Ovary (tissue), 9 donors: Measurements from ENCODE around the gene MED23. TPM values are rescaled to one million over a fixed set of nuclear protein-coding genes. Genes with fewer than 3 reads are reported as not detected.

Experiments
- DNase-seq, 5 donors: peaks; one replicate each; pipeline ENCODE4 v3.0.0-alpha.2; 2019 to 2020
- H3K27ac ChIP-seq, 2 donors: fragments of 200-600 bp; one replicate each; pipeline versions ENCODE4 v1.5.1 to v1.8.0; 2019 to 2022
- H3K27me3 ChIP-seq: fragments of 200-600 bp; one replicate; pipeline ENCODE4 v1.8.0; 2022
- H3K36me3 ChIP-seq: fragments of 200-600 bp; sonication (generic); one replicate; pipeline ENCODE4 v1.5.1; 2019
- H3K4me1 ChIP-seq: one replicate; pipeline ENCODE4 v1.8.1; 2013; ENCODE audit warnings: mild to moderate bottlenecking, moderate library complexity; ENCODE audit not compliant: insufficient read depth
- H3K4me3 ChIP-seq: fragments of 200-600 bp; sonication (generic); one replicate; pipeline ENCODE4 v1.5.1; 2017
- H3K9me3 ChIP-seq, 2 donors: fragments of 200-600 bp in 1 of 2; sonication (generic) in 1 of 2; one replicate each; pipeline versions ENCODE4 v1.5.1 to v1.8.1; 2013 to 2019; ENCODE audit warnings: mild to moderate bottlenecking in 1 of 2, moderate library complexity in 1 of 2
- CTCF ChIP-seq, 3 donors: fragments of 450-650 bp in 2 of 3; fragments of 200-600 bp in 1 of 3; IDR thresholded peaks; one replicate each; pipeline versions ENCODE4 v1.5.1 to v1.8.0; 2016 to 2022; ENCODE audit warnings: antibody characterized with exemption in 3 of 3, mild to moderate bottlenecking in 1 of 3
- EP300 ChIP-seq: sonication (generic); formaldehyde crosslinking; IDR thresholded peaks from one replicate; pipeline ENCODE4 v1.6.1; 2017; ENCODE audit warnings: antibody characterized with exemption
- POLR2A ChIP-seq: fragments of 450-650 bp; IDR thresholded peaks from one replicate; pipeline ENCODE4 v1.6.1; 2017; ENCODE audit warnings: antibody characterized with exemption, mild to moderate bottlenecking, moderate library complexity
- WGBS, 3 donors: extraction: QIAGEN DNeasy Blood & Tissue Kit in 1 of 3; methylation state at CpG; one replicate each; pipeline versions ENCODE4 v1.1.5 to v1.1.7; 2013 to 2017; 5-methylcytosine and 5-hydroxymethylcytosine counted together
- intact Hi-C, 4 donors: fragments of 100-400 bp; cut with DNase I; formaldehyde crosslinking; loops; one replicate each; pipeline versions ENCODE4 v1.11.0 to v1.15.1; 2022 to 2023
- polyA plus RNA-seq, 2 donors: library from polyadenylated mRNA; stranded (reverse); fragments of 200-250 nt in 1 of 2; fragments of 350-450 nt in 1 of 2; fragmentation: Illumina TruSeq in 1 of 2; extraction: RNeasy Lipid Tissue Mini Kit (QIAGEN cat#74804) in 1 of 2; gene quantifications; one replicate each; pipeline ENCODE4 v1.2.3, GENCODE V29; 2013 to 2014
- total RNA-seq, 7 donors: library from RNA; depleted of rRNA in 2 of 7; stranded (reverse); fragments of >200 nt in 2 of 7; fragmentation: NEBNext Ultra II Directional in 3 of 7; extraction: Animal tissue kit (Norgen Biotek cat#: 25700) in 3 of 7; gene quantifications; one replicate each; pipeline versions ENCODE4 v1.1.0 to v1.2.4, GENCODE V29; 2016 to 2023
- donor health status: DM: no; HTN: no; CAD: no; lungs with moderate emphysema.
- donor health status: DM: no; HTN: no; CAD: no.
- donor health status: Bipolar disorder and iron deficiency.
- donor health status: DM: yes; HTN: yes; CAD: no.
- donor health status: DM: no; HTN: no; CAD: no.
- donor health status: DM: yes; HTN: yes; CAD: no.

Gene MED23
- total and polyA plus RNA-seq, 9 donors: 11.2 to 28.5 (median 24.2) TPM

- DNase-seq: no peak
- WGBS, 3 donors: 76 to 82% (median 82%) methylated on average over 2 of the region's 2 CpGs
- Histone ChIP-seq H3K36me3 (no peaks in the 10 kb centered on the region), H3K4me3 (no peak overlapping the region), H3K27ac (no peak overlapping the region), H3K27me3 (no peaks in the 10 kb centered on the region), H3K9me3 (no peaks in the 10 kb centered on the region), H3K4me1 (no peaks in the 10 kb centered on the region)
- intact Hi-C loops: no loop called here
- TF ChIP-seq POLR2A (no peak), CTCF (IDR thresholded peaks at IDR 0.05) (no peak)
Observed at GRCh38 chr6:131643855-131644460, 15.9 kb upstream of the MED23 start.

GRCh38 chr6:131642987-131643611, 15.1 kb upstream of the MED23 start:
- TF ChIP-seq EP300 (no peak), POLR2A (no peak), CTCF (IDR thresholded peaks at IDR 0.05) (no peak)
- intact Hi-C loops: no loop called here

GRCh38 chr6:131642565-131642964, 14.5 kb upstream of the MED23 start:
- TF ChIP-seq POLR2A: no peak
- no peak for TF ChIP-seq EP300
- no peak for TF ChIP-seq CTCF (IDR thresholded peaks at IDR 0.05)
- Histone ChIP-seq H3K4me3 (no peak overlapping the region), H3K27ac (no peak overlapping the region), H3K27me3 (no peaks in the 10 kb centered on the region), H3K4me1 (no peaks in the 10 kb centered on the region), H3K36me3 (no peaks in the 10 kb centered on the region), H3K9me3 (no peaks in the 10 kb centered on the region)
- 86 to 89% (median 88%) methylated on average over 6 of the region's 6 CpGs for WGBS, 3 donors
- DNase-seq: no peak
- intact Hi-C loops: no loop called here

More at GRCh38 chr6:131642987-131643611, 15.1 kb upstream of the MED23 start:
- DNase-seq: no peak
- Histone ChIP-seq H3K9me3 (no peaks in the 10 kb centered on the region), H3K4me1 (no peaks in the 10 kb centered on the region), H3K36me3 (no peaks in the 10 kb centered on the region), H3K4me3 (no peak overlapping the region), H3K27me3 (no peaks in the 10 kb centered on the region), H3K27ac (no peak overlapping the region)
- 80 to 82% (median 82%) methylated on average over 3 of the region's 3 CpGs for WGBS, 3 donors

GRCh38 chr6:131641554-131641953, 13.5 kb upstream of the MED23 start:
- intact Hi-C loops: no loop called here
- no peak for DNase-seq
- Histone ChIP-seq H3K4me3 (no peak overlapping the region), H3K4me1 (no peaks in the 10 kb centered on the region), H3K27ac (no peak overlapping the region), H3K27me3 (no peaks in the 10 kb centered on the region), H3K9me3 (no peaks in the 10 kb centered on the region), H3K36me3 (no peaks in the 10 kb centered on the region)
- no peak for TF ChIP-seq CTCF (IDR thresholded peaks at IDR 0.05)
- no peak for TF ChIP-seq EP300
- TF ChIP-seq POLR2A: no peak
- WGBS, 3 donors: 87 to 98% (median 89%) methylated on average over 1 of the region's 1 CpG
